PC-9 (cell line): Measurements from ENCODE around the gene ARMC12.

Source experiments
- CTCF ChIP-seq: fragments of 200-600 bp; sonication (generic); conservative IDR thresholded peaks from 2 replicates; pipeline ENCODE4 v1.6.1; 2017; ENCODE audit warnings: mixed run types, antibody characterized with exemption, mild to moderate bottlenecking, moderate library complexity
- EZH2 ChIP-seq: fragments of 200-600 bp; sonication (generic); IDR thresholded peaks from 2 replicates; pipeline ENCODE4 v1.8.0; 2017; ENCODE audit warnings: antibody characterized with exemption, low read depth

GRCh38 chr6:35735452-35735851 is 1.4 kb upstream of the ARMC12 start:
- TF ChIP-seq CTCF (no peak), EZH2 (no peak)
